Measurements from ENCODE around the gene SLC16A10.
"Not testable (repeated sequence)": the region's sequence is repeated elsewhere in the genome, so short reads cannot be mapped to it uniquely, and the experiment has no call there.

SLC16A10 gene

DNA sequence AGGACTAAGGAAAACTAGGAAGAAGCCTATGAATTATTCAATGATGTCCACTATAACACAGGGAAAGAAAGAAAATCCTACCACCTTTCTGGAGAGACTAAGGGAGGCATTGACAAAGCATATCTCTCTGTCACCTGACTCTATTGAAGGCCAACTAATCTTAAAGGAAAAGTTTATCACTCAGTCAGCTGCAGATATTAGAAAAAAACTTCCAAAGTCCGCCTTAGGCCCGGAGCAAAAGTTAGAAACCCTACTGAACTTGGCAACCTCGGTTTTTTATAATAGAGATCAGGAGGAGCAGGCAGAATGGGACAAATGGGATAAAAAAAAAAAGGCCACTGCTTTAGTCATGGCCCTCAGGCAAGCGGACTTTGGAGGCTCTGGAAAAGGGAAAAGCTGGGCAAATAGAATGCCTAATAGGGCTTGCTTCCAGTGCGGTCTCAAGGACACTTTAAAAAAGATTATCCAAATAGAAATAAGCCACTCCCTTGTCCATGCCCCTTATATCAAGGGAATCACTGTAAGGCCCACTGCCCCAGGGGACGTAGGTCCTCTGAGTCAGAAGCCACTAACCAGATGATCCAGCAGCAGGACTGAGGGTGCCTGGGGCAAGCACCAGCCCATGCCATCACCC lies 47.0 kb downstream of the SLC16A10 start:
- not testable (repeated sequence) for DNase-seq

DNA sequence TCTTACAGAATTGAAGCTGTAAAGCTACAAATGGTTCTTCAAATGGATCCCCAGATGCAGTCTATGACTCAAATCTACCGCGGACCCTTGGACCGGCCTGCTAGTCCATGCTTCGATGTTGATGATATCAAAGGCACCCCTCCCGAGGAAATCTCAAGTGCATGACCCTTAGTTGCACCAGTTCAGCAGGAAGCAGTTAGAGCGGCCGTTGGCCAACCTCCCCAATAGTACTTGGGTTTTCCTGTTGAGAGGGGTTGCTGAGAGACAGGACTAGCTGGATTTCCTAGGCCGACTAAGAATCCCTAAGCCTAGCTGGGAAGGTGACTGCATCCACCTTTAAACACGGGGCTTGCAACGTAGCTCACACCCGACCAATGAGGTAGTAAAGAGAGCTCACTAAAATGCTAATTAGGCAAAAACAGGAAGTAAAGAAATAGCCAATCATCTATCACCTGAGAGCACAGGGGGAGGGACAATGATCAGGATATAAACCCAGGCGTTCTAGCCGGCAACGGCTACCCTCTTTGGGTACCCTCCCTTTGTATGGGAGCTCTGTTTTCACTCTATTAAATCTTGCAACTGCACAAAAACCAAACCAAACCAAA lies 50.3 kb downstream of the SLC16A10 start:
- not testable (repeated sequence) for DNase-seq

GRCh38 chr6:111147440-111147839 lies 60.1 kb downstream of the SLC16A10 start:
- no peak for DNase-seq

DNA sequence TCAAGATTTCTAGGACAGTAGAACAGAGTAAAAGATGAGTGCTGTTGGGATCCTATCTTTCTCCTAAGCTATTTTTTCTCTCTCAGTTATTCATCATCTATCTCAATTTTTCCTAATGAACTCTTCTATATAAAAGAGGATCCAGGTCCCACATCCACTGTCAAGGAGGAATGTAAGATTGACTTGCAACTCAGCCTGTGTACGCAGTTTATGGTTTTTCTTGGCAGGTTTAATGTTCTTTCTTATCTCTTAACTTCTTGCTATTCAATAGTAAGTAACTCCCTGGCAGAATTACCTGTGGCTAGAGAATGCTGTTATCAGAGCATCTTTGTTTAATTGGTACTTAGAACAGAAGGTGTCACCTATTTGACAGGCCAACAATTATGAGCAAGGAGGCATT lies 60.8 kb downstream of the SLC16A10 start:
- DNase-seq, result no peak

GRCh38 chr6:111150577-111150976 lies 63.3 kb downstream of the SLC16A10 start:
- no peak for DNase-seq

DNA sequence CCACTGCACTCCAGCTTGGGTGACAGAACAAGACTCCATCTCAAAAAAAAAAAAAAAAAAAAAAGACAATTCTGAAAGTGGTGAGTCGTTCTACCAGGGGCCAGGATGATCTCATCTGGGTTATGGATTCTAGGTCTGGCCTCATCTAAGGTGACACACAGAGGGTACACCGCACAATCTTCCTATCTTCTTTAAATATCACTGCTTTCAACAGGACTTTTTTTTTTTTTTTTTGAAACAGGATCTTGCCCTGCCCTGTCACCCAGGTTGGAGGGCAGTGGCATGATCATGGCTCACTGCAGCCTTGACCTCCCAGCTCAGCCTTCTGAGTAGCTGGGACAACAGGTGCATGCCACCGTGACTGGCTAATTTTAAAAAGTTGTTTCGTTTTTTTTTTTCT lies 67.7 kb downstream of the SLC16A10 start:
- DNase-seq, result no peak

GRCh38 chr6:111157412-111157811 lies 70.1 kb downstream of the SLC16A10 start:
- DNase-seq, result no peak

GRCh38 chr6:111159633-111160032 lies 72.3 kb downstream of the SLC16A10 start:
- DNase-seq, result no peak

DNA sequence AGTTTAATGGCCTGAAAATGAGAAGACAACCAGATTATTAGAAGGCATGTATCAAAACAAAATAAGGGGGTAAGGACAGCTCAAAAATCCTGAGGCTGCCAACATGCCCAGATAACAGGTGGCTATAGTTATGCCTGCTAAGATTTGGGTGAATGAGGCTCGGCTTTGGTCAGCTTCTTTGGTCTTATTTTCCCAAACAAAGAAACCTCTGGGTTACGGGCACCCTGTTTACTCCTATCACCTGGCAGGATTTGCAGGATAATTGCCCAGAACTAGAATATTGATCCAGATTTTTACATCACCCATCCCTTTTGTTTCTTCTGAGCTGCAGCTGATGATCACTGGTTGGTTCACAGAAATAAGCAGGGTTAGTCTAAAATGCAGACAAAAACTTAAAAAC lies 74.3 kb downstream of the SLC16A10 start:
- DNase-seq, result no peak

DNA sequence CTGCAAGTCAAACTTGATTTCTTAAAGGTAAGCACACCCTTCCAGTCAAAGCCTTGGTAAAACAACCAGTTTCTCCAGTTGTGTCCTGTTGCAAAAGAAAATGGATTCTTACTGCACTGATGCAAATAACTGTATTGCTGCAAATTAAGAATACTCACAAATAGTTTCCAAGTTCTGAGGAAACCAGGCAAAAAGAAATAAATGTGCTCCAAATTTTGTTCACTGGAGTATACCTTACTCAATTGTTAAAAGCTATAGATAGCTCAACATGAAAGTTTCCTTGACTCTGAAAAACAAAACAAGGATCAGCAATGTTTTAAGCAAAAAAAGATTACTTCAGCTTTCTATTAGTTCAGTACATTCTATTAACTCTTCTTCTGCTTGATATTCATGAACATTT lies 75.2 kb downstream of the SLC16A10 start:
- no peak for DNase-seq

DNA sequence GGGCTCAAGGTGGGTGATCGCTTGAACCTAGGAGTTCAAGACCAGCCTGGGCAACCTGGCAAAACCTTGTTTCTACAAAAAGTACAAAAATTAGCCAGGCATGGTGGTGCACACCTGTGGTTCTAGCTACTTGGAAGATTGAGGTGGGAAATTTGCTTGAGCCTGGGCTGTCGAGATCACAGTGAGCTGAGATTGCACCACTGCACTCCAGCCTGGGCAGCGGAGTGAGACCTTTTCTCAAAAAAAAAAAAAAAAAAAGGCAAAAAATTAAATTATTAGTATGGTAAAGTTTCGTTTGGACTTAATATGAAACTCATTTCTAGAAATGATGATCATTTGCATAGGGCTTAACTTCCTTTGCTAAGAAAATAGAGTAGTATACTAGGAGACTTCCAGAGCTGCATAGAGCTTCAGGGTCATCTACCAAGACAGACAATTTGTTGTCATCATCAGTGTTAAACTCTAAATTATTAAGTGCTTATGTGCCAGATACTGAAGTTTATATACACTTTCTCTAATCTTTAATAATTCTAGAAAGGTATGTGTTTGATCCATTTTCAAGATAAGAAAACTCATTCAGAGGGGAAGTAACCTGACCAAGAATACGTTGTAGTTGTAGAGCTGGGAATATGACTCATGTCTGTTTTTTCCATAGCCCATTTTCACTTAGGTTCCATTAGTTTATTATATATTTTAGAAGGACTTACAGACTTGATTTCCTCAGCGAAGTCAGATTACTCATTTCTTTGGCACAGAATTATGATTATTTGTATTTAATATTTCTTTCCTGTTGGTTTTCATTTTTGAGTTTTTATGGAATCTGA lies 84.5 kb downstream of the SLC16A10 start:
- no peak for DNase-seq

DNA sequence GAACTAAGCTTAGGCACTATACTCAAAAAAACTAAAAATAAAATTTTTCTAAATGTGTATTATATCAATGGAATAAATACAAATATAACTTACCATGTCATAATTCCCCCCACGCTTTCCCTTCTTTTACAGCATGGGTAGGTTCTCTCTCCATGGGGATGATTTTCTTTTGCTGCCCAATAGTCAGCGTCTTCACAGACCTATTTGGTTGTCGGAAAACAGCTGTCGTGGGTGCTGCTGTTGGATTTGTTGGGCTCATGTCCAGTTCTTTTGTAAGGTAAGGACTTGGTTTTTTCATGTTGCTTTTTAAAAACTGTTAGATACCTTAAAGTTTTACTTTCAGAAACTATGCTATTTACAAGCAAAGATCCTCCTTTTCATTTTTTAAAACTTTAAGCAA lies 85.3 kb downstream of the SLC16A10 start:
- no peak for DNase-seq

- DNase-seq, result no peak
Measured at GRCh38 chr6:111173341-111173740, 86.0 kb downstream of the SLC16A10 start.

- no peak for DNase-seq
Measured at GRCh38 chr6:111173946-111174345, 86.6 kb downstream of the SLC16A10 start.

DNA sequence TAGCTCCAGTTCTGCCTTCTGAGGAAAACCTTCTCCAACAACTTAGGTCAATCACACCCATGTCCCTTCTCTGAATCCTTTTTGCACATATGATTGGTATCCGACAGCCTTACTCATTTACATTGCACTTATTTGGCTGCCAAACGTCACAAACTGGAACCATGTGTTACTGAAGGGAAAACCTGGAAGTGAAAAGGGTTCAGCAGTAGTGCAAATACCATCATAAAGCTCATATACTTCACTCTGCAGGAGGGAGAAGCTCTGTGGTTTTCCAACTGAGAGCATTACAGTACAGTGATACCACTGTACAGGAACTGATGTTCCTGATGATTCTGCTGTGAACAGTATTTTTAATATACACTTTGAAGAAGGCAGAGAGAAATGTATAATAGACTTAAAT lies 87.8 kb downstream of the SLC16A10 start:
- no peak for DNase-seq

DNA sequence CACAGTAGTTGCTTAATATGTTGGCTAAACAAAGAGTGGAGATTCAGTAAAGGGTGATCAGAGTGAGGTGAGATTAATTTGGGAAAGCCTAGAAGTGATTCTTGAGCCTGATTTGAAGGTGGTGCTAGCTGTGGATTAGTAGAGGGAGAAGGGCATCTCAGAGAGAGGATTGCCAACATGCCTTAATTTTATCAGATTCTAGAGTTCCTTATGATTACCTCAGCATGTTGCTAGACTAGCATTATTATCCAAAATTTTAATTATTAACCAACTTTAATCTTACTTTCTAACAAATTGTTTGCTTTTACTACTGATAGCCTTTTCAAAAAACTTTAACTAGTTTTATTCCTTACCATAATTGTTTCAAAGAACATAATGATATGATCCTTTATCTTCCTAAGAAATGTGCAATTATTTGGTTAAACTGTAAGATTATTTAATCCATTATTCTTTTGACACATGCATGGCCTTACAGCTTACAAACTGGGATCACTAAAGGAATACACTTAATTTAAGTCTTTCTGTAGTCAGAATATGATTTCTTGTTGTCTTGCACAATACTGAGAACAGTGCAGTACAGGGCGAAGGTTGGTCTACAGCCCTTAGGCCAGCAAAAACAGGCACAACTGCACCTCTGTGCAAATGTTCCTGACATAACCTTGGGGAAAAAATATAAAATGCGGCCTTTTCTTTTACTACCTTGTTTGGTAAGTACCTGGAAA lies 88.9 kb downstream of the SLC16A10 start:
- no peak for DNase-seq

DNA sequence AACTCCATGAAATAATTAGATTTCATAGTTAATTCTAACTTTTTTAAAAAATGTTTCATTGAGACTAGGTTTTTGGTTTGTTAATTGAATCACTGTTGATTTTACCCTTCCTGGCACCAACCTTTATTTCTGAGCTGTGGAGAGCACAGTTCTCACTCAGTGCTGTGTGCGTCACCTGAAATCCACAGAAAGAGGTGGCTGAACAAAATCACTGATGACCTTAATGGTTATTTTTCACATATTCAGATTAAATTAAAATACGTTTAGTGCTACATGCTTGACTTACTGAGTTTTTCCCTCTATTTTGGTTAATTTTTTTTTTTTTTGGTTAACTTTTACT lies 89.4 kb downstream of the SLC16A10 start:
- no peak for DNase-seq

GRCh38 chr6:111177131-111177530 lies 89.8 kb downstream of the SLC16A10 start:
- no peak for DNase-seq

- DNase-seq, result no peak
Measured at GRCh38 chr6:111183702-111184517, 96.6 kb downstream of the SLC16A10 start.

GRCh38 chr6:111184827-111185532 lies 97.7 kb downstream of the SLC16A10 start:
- DNase-seq, result no peak

- DNase-seq, result no peak
Measured at GRCh38 chr6:111185954-111186353, 98.7 kb downstream of the SLC16A10 start.

GRCh38 chr6:111187874-111188273 lies 100.6 kb downstream of the SLC16A10 start:
- DNase-seq, result no peak

Measured in NCI-H1092 (cell line).